ENCODE results near the gene RAB35.

DNA sequence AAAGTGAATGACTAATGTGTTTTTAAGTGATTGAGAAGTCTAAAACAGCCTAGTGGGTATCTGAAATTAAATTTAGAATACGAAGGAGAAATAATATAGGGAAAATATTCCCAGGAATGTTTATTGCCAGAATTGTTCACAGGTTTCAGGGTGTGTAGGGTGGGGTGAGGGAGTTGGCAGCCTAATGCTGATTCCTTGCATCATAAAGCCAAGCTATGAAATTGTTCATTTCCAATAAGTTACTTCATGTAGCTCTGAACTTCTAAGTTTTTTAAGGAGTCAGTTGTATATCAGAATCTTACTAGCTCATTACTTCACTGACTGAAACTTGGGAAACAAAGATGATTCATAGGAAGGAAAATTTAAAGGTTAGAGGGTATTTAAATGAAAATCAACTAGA lies 56.4 kb downstream of the RAB35 start:
- TF ChIP-seq TAF1 (IDR thresholded peaks at IDR 0.05; ENCODE audit: low read depth): no peak
- TF ChIP-seq, protein P1, sequence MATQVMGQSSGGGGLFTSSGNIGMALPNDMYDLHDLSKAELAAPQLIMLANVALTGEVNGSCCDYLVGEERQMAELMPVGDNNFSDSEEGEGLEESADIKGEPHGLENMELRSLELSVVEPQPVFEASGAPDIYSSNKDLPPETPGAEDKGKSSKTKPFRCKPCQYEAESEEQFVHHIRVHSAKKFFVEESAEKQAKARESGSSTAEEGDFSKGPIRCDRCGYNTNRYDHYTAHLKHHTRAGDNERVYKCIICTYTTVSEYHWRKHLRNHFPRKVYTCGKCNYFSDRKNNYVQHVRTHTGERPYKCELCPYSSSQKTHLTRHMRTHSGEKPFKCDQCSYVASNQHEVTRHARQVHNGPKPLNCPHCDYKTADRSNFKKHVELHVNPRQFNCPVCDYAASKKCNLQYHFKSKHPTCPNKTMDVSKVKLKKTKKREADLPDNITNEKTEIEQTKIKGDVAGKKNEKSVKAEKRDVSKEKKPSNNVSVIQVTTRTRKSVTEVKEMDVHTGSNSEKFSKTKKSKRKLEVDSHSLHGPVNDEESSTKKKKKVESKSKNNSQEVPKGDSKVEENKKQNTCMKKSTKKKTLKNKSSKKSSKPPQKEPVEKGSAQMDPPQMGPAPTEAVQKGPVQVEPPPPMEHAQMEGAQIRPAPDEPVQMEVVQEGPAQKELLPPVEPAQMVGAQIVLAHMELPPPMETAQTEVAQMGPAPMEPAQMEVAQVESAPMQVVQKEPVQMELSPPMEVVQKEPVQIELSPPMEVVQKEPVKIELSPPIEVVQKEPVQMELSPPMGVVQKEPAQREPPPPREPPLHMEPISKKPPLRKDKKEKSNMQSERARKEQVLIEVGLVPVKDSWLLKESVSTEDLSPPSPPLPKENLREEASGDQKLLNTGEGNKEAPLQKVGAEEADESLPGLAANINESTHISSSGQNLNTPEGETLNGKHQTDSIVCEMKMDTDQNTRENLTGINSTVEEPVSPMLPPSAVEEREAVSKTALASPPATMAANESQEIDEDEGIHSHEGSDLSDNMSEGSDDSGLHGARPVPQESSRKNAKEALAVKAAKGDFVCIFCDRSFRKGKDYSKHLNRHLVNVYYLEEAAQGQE (IDR thresholded peaks at IDR 0.05; ENCODE audit: low read depth): no peak
- no peak for TF ChIP-seq CEBPB (IDR thresholded peaks at IDR 0.05)
- no peak for TF ChIP-seq RAD21 (IDR thresholded peaks at IDR 0.05; ENCODE audit: low read depth)
- no peak for TF ChIP-seq EP300 (IDR thresholded peaks at IDR 0.05; ENCODE audit: borderline replicate concordance)
- no peak for TF ChIP-seq NFIC (IDR thresholded peaks at IDR 0.05)
- TF ChIP-seq, protein P2, sequence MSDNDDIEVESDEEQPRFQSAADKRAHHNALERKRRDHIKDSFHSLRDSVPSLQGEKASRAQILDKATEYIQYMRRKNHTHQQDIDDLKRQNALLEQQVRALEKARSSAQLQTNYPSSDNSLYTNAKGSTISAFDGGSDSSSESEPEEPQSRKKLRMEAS (IDR thresholded peaks at IDR 0.05): no peak
- TF ChIP-seq EGR1 (IDR thresholded peaks at IDR 0.05): no peak

Data from Ishikawa (cell line).